Urinary bladder (tissue), 4 donors: ENCODE results near the gene HIF3A. TPM values are rescaled to one million over a fixed set of nuclear protein-coding genes. Genes with fewer than 3 reads are reported as not detected.

Experiments used
- DNase-seq: peaks from one replicate; pipeline ENCODE4 v3.0.0-alpha.2; 2015; ENCODE audit errors: extremely low spot score
- H3K27ac ChIP-seq: one replicate; pipeline ENCODE4 v1.5.1; 2013; ENCODE audit warnings: low read depth, mild to moderate bottlenecking, moderate library complexity
- H3K36me3 ChIP-seq: one replicate; pipeline ENCODE4 v1.6.1; 2013; ENCODE audit warnings: mild to moderate bottlenecking, moderate library complexity; ENCODE audit not compliant: insufficient read depth
- H3K4me1 ChIP-seq: one replicate; pipeline ENCODE4 v1.6.1; 2013; ENCODE audit warnings: mild to moderate bottlenecking, moderate library complexity; ENCODE audit not compliant: insufficient read depth
- H3K4me3 ChIP-seq: one replicate; pipeline ENCODE4 v1.5.1; 2013; ENCODE audit warnings: low read depth, low read length
- WGBS: extraction: QIAGEN DNeasy Blood & Tissue Kit; methylation state at CpG from one replicate; pipeline ENCODE4 v1.1.7; 2013; 5-methylcytosine and 5-hydroxymethylcytosine counted together
- polyA plus RNA-seq: library from polyadenylated mRNA; stranded (reverse); fragments of 200-250 nt; gene quantifications from one replicate; pipeline ENCODE4 v1.2.3, GENCODE V29; 2013
- total RNA-seq: library from RNA; depleted of rRNA; stranded (reverse); fragments of >200 nt; gene quantifications from one replicate; pipeline ENCODE4 v1.2.3, GENCODE V29; 2014
- donor health status: healthy with polysubstance abuse.
- donor health status: healthy.

The HIF3A gene
- total and polyA plus RNA-seq, 2 donors: 41.0 to 186 TPM

DNA sequence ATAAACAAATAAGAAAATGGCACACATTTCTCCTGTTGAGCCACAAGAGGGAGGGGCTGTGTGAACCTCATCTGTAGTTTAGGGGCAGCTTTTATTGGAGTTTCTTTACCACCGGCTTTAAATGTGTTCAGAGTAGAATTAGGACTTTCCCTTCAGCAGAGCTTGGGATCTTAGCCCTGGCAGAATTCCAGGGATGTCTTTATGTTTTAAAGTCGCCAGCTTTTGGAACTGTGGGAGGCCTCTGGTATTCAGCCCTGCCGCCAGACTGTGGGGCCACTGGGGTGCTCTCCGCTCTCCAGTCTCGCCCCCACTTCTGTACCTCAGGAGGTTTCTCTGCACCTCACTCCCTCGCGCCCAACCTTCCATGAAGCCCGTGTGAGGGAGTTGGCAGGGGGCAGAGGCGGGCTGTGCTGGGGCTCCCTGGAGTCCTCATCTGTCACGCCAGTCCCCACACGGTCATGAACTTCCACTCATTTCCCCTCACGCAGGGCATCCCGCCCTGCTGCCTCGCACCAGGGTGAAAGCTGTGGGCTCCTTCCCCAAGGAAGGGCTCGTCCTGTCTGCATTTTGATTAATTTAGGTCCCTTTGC, 85.0 kb downstream of the HIF3A start:
- no peaks in the 10 kb centered on the region for H3K36me3 ChIP-seq
- WGBS: 84% methylated on average over 15 of the region's 15 CpGs

DNA sequence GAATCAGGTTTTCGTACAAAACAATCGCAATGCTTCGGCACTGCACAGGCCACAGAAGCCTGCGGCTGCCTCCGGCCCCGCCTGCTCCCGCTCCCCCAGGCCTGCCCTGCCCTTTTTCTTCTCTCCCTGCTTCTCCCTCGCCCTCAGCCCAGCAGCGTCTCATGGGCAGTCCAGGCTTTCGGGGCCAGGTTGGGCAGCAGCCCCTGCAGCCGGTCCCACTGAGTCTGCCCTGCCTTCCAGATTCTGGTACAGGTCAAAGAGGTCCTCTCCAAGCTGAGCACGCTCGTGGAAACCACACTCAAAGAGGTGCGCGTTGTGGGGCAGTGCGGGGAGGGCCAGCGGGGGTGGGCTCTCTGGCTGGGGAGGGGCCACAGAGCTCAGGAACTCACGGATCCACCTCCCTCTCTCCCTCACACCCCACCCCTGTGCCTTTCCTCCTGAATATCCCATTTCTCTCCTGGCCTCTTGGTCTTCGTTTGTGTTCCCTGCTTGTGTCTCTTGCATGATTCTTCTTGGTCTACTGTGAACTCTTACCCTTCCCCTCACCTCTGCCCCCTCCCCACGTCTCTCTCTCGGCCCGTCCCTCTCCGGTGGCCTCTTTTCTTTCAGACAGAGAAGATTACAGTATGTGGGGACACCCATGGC, 86.5 kb downstream of the HIF3A start:
- no peak overlapping the region for H3K4me3 ChIP-seq
- DNase-seq: no peak
- no peaks in the 10 kb centered on the region for H3K4me1 ChIP-seq
- H3K36me3 ChIP-seq: peaks cover 3% of the 10 kb centered on the region
- WGBS: 85% methylated on average over 22 of the region's 23 CpGs
- no peak overlapping the region for H3K27ac ChIP-seq

More for the DNA sequence above, 85.0 kb downstream of the HIF3A start:
- H3K4me3 ChIP-seq: no peak overlapping the region
- no peak for DNase-seq
- H3K27ac ChIP-seq: no peak overlapping the region
- no peaks in the 10 kb centered on the region for H3K4me1 ChIP-seq

- no peak overlapping the region for H3K27ac ChIP-seq
- WGBS: 82% methylated on average over 7 of the region's 7 CpGs
- no peak for DNase-seq
- H3K36me3 ChIP-seq: peaks cover 6% of the 10 kb centered on the region
- no peaks in the 10 kb centered on the region for H3K4me1 ChIP-seq
- no peak overlapping the region for H3K4me3 ChIP-seq
Measured at GRCh38 chr19:46383846-46384245, 87.0 kb downstream of the HIF3A start.

GRCh38 chr19:46384396-46384795, 87.6 kb downstream of the HIF3A start:
- 68% methylated on average over 11 of the region's 11 CpGs for WGBS
- no peaks in the 10 kb centered on the region for H3K4me1 ChIP-seq
- H3K36me3 ChIP-seq: peaks cover 7% of the 10 kb centered on the region
- no peak for DNase-seq
- no peak overlapping the region for H3K4me3 ChIP-seq
- no peak overlapping the region for H3K27ac ChIP-seq

- Histone ChIP-seq H3K4me1 (no peaks in the 10 kb centered on the region), H3K36me3 (peaks cover 7% of the 10 kb centered on the region), H3K27ac (no peak overlapping the region), H3K4me3 (no peak overlapping the region)
- WGBS: 86% methylated on average over 11 of the region's 11 CpGs
- no peak for DNase-seq
Measured at GRCh38 chr19:46385636-46386035, 88.8 kb downstream of the HIF3A start.

GRCh38 chr19:46386151-46386550, 89.3 kb downstream of the HIF3A start:
- Histone ChIP-seq H3K36me3 (peaks cover 7% of the 10 kb centered on the region), H3K27ac (no peak overlapping the region), H3K4me1 (no peaks in the 10 kb centered on the region), H3K4me3 (no peak overlapping the region)
- WGBS: 95% methylated on average over 10 of the region's 10 CpGs
- DNase-seq: no peak

DNA sequence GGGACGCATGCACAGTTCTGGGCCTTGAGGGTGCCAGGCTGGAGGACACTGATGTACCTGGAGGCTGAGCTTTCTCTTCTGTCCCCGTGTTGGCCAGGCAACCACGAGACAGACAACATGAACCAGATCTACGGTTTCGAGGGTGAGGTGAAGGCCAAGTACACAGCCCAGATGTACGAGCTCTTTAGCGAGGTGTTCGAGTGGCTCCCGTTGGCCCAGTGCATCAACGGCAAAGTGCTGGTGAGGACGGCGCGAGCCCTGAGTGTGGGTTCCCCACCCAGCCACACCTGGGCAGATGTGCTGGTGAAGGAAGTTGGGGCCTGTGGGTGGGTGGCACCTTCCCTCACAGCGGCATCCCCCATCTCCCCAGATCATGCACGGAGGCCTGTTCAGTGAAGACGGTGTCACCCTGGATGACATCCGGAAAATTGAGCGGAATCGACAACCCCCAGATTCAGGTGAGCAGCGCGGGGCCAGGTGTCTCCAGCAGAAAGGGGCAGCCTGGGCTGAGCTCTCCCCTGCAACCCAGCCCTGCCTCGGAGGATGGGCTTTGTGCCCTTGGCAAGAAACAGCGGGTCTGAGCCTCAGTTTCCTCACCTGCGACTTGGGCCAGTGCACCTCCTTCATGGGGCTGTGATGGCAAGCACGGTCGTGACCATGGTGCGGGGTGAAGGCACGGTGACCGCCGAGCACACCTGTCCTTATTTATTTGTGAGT, 90.3 kb downstream of the HIF3A start:
- WGBS: 96% methylated on average over 30 of the region's 30 CpGs
- Histone ChIP-seq H3K36me3 (peaks cover 7% of the 10 kb centered on the region), H3K27ac (no peak overlapping the region), H3K4me1 (no peaks in the 10 kb centered on the region), H3K4me3 (no peak overlapping the region)
- no peak for DNase-seq

- 95% methylated on average over 10 of the region's 10 CpGs for WGBS
- peaks cover 7% of the 10 kb centered on the region for H3K36me3 ChIP-seq
- no peaks in the 10 kb centered on the region for H3K4me1 ChIP-seq
Measured at GRCh38 chr19:46387713-46388130, 90.9 kb downstream of the HIF3A start.

DNA sequence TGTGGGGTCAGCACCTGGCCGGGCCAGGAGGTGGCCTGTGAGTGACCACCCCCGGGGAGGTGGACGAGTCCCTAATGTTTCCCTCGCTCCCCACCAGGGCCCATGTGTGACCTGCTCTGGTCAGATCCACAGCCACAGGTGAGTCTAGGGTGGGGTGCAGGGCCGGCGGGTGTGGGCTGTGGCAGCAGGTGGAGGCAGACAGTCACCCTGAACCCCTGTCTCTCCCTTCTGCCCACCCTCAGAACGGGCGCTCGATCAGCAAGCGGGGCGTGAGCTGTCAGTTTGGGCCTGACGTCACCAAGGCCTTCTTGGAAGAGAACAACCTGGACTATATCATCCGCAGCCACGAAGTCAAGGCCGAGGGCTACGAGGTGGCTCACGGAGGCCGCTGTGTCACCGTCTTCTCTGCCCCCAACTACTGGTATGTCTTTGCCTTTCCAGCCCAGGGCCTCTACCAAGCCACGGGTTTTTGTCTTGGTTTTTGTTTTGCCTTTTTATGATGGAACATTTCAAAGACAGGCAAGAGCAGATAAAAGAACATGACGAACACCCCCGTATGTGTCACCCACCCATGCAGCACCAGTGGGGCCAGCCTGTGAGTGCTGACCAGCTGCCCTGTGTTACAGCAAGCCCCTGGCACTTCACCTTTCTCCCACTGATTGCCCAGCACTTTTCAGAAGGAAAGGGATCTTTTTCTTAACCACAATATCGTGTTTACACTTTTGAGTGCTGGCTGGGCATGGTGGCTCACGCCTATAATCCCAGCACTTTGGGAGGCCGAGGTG, 91.7 kb downstream of the HIF3A start:
- no peak for DNase-seq
- H3K27ac ChIP-seq: no peak overlapping the region
- H3K4me1 ChIP-seq: no peaks in the 10 kb centered on the region
- no peak overlapping the region for H3K4me3 ChIP-seq
- WGBS: 91% methylated on average over 25 of the region's 25 CpGs
- H3K36me3 ChIP-seq: peaks cover 7% of the 10 kb centered on the region

More at GRCh38 chr19:46387713-46388130, 90.9 kb downstream of the HIF3A start:
- no peak overlapping the region for H3K27ac ChIP-seq
- H3K4me3 ChIP-seq: no peak overlapping the region
- DNase-seq: no peak

DNA sequence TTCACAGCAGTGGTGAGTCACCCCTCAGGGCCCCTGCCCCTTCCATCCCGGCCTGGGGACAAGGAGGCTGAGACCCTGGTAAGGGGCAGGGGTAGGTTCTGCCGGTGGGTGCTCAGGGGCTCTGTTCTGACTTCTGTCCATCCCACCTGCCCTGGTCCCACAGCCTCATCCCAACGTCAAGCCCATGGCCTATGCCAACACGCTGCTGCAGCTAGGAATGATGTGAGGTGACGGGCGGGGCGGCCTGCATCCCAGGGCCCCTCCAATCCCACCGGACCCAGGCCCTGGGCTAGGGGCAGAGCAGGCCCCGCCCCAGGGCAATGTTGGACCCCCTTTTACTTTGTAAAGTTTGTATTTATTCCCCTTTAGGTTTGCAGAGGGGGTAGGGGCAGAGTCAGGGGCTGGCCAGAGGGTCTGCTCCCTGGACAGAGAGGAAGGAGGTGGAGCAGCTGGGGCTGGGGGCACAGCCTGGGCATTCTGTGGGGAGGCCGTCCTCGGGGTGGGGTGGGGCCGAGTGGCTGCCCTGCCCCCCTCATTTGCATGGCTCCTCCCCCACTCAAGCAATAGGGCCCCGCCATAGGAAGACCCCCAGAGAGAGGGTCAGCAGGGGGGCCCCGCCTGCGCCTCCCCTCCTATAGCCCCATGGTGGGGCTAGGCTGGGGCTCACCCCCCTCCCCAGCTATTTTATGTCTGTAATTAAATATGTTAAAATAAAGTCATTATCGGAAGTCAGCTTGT, 93.4 kb downstream of the HIF3A start:
- H3K36me3 ChIP-seq: peaks cover 7% of the 10 kb centered on the region
- H3K4me3 ChIP-seq: no peak overlapping the region
- 94% methylated on average over 16 of the region's 16 CpGs for WGBS
- no peak for DNase-seq
- H3K4me1 ChIP-seq: no peaks in the 10 kb centered on the region
- H3K27ac ChIP-seq: no peak overlapping the region

GRCh38 chr19:46390866-46391265, 94.0 kb downstream of the HIF3A start:
- no peak overlapping the region for H3K27ac ChIP-seq
- WGBS: 88% methylated on average over 18 of the region's 18 CpGs
- H3K36me3 ChIP-seq: peaks cover 7% of the 10 kb centered on the region

GRCh38 chr19:46391296-46392251, 94.7 kb downstream of the HIF3A start:
- DNase-seq: no peak
- WGBS: 86% methylated on average over 33 of the region's 33 CpGs
- Histone ChIP-seq H3K4me3 (no peak overlapping the region), H3K27ac (no peak overlapping the region), H3K4me1 (no peaks in the 10 kb centered on the region), H3K36me3 (peaks cover 7% of the 10 kb centered on the region)

More at GRCh38 chr19:46390866-46391265, 94.0 kb downstream of the HIF3A start:
- no peak for DNase-seq
- H3K4me3 ChIP-seq: no peak overlapping the region
- H3K4me1 ChIP-seq: no peaks in the 10 kb centered on the region
